NCI-H446 treated with DMSO at 0.1 percent for 48 hours (cell line): ENCODE results near the gene PCDH15.
"Not testable (repeated sequence)": the region's sequence is repeated elsewhere in the genome, so short reads cannot be mapped to it uniquely, and the experiment has no call there.

Experiments
- DNase-seq: peaks from one replicate; lab custom pipeline; 2025; lab: John Stamatoyannopoulos, UW

Gene PCDH15

DNA sequence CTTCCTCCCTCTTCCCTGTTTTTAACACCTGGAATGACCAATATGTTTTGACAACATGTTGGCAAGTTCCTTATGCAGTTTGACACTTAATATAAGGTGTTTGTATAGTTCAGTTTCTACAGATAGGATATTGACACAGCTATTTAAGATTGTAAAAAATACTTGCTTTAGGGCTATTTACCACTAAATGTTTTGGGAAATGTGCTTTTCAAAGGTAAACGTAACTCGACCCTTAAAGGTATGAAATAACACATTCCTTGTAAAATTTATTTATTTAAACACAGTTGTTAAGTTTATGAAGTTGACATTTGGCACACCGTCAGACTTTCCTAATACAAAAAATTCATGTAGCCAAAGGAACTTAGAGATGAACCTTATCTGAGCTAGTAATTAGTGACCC lies 817.6 kb downstream of the PCDH15 start:
- no peak for DNase-seq

DNA sequence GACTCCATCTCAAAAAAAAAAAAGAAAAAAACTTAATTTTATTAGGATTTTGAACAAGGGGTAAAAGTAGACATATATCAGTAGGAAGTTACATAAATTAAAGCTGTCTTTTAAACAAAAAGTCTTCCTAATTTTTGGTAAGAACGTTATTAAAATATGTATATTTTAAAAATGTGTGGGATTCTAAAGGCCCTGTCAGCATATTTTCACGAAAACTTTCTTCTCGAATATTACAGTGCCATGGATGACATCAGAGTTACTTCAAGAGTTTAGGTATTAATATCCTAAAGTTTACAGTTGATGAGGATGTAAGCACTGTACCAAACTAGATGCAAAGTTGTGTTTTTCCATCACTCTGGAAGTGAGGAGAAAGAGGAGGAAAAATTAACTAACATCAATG lies 820.8 kb downstream of the PCDH15 start:
- no peak for DNase-seq

DNA sequence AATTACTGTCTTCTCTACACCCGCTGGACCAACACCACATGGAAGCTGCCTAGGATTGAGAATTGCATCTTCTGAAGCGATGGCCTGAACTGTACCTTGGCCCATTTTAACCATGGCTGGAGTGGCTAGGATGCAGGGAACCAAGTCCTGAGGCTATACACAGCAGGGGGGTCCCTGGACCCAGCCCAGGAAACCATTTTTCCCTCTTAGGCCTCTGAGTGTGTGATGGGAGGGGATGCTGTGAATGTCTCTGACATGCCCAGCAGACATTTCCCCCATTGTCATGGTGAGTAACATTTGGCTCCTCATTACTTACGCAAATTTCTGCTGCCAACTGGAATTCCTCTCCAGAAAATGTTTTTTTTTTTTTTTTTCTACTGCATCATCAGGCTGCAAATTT lies 822.7 kb downstream of the PCDH15 start:
- DNase-seq = no peak

DNA sequence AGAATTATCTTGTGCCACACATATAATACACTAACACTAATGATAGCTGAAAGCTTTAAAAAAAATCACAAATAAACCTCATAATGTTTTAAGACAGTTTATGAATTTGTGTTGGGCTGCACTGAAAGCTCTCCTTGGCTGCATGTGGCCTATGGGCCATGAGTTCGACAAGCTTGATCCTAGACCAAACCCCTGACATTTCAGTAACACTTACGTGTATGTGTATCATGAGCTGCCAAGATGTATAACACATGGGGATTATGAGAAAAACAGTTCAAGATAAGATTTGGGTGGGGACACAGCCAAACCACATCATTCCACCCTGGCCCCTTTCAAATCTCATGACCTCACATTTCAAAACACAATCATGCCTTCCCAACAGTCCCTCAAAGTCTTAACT lies 823.8 kb downstream of the PCDH15 start:
- no peak for DNase-seq

DNA sequence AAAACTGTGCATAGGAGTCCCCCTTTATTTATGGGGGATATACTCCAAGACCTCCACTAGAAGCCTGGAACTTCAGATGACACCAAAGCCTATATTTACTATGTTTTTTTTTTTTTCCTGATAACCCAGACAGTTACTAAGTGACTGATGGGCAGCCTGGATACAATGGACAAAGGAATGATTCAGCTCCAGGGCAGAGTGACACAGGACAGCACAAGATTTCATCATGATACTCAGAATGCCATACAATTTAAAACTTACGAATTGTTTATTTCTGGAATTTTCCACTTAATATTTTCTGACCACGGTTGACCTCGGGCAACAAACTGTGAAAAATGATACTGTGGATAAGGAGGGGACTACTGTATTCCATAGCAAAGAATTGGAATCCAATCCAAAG lies 843.6 kb downstream of the PCDH15 start:
- no peak for DNase-seq

GRCh38 chr10:53955091-53955490 lies 845.9 kb downstream of the PCDH15 start:
- DNase-seq = no peak

DNA sequence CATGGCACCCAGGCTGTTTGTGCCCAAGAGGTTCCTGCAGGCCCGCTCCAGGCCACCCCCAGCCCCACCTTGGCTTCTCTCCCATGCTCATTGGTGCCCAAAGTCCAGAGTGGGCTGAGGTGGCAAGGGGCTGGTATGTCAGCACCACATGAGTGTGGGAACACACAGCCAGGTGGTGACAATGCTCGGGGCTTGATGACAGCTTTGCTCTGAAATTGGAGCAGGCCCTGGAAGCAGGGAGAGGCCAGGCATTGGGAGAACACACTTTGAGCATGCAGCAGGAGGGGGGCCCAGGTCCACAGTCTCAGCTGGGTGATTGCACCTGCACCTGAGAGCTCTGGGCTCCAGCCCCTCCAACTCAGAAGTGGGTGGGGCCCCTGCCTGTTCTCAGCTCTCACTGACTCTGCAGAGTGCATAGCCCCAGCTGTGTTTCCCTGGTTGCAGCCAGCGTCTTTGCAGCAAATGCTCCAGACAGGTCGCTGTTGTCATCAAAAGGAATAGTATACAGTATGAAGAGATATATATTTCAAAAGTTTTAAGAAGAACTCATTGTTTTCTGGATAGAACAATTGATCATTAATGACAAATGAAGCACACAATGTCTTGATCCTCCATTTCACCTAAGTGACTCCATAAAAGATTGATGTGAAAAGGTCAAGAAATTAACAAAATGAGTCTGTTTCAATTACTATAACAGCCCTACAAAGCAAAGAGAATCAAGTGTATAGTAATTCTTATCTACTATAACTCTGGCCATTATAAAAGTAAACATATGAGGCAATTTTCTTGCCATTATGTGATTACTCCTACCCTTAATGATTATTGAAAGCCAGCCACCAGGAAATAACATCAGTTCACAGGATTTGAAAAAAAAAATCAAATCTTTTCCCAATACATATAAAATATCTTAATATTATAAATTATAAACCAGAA lies 848.1 kb downstream of the PCDH15 start:
- no peak for DNase-seq

GRCh38 chr10:53939654-53940053 lies 861.4 kb downstream of the PCDH15 start:
- no peak for DNase-seq

DNA sequence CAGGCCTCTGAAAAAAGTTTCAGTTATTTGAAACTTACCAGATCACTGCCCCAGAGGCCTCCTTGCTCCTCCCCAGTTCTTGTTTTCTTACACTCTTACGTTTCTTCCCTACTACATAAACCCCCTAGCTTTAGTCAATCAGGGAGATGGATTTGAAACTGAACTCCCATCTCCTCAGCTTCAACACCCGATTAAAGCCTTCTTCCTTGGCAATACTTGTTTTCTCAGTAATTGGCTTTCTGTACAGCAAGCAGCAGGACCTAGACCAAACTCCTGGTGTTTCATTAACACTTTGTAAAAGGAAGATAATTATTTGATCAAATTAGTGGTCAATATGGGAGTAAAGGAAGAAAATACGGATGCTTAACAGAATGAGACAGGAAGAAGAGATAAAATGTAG lies 870.4 kb downstream of the PCDH15 start:
- no peak for DNase-seq

GRCh38 chr10:53924051-53924700 lies 876.9 kb downstream of the PCDH15 start:
- not testable (repeated sequence) for DNase-seq

DNA sequence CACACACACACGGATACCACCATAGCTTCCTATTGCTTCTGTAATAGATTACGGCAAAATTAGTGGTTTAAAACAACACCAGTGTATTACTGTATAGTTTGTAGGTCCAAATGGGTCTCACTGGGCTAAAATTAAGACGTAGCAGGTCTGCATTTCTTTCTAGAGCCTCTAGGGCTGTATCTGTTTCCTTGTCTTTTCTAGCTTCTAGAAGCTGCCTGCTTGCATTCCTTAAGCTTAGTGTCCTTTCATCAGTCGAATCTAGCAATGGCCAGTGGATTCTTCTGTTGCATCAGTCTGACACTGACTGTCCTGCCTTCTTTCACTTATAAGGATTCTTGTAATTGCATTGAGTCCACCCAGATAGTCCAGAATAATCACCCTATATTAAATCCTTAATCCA lies 882.3 kb downstream of the PCDH15 start:
- DNase-seq = no peak

DNA sequence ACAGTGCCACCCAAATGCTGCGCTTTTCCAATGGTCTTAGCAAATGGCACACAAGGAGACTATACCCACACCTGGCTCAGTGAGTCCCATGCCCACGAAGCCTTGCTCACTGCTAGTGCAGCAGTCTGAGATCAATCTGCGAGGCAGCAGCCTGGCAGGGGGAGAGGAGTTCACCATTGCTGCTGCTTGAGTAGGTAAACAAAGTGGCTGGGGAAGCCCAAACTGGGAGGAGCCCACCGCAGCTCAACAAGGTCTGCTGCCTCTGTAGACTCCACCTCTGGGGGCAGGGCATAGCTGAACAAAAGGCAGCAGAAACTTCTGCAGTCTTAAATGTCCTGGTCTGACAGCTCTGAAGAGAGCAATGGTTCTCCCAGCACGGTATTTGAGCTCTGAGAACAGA lies 891.2 kb downstream of the PCDH15 start:
- no peak for DNase-seq

DNA sequence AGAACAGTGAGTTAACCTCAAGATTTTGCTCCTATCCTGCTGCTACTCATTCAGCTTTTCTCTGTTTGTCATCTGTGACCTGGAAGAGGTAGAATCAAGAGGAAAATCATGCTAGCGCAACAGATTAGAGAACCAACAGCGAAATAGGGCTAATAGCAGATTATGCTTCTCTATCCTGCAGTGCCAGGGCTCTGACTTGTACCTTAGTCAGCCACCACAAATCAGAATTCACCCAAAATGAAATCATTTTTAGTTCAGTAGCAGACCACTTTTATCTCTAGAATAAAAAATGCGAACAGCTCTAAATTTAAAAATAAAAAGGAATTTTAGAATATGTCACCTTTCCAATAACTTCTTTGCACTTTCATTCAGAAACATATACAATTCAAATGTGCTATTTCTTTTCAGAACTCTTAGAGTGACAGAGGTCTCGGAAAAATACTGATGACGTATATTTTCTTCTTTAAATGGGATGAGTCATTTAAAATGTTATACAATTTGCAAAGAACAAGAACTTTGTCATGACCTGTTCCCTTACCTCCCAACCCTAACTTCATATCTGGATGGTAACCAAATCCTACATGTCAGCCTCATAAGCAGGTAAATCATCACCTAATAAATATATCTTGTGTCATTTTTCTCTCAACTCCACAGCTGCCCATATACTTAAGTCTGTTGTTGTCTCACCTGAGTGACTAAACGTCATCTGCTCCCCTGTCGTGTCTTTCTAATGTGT lies 896.4 kb downstream of the PCDH15 start:
- DNase-seq = no peak

DNA sequence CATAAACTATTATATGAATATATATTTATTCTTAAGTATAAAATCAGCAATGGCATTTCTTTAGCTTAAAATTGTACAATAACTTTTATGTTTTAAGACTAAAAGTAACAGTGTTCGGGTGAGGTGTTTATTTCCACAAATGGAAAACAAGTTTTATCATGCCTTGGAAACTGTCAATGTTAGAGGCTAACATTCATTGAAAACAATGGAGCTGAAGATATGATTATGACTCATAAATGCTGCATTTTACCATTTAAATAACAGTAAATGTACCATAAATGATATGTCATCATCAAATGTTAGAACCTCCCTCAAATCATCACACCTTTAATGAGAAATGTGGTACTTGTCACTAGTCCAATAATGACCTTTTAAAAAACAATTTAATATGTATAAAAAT lies 897.3 kb downstream of the PCDH15 start:
- DNase-seq = no peak

GRCh38 chr10:53899463-53900160 lies 901.4 kb downstream of the PCDH15 start:
- no peak for DNase-seq

DNA sequence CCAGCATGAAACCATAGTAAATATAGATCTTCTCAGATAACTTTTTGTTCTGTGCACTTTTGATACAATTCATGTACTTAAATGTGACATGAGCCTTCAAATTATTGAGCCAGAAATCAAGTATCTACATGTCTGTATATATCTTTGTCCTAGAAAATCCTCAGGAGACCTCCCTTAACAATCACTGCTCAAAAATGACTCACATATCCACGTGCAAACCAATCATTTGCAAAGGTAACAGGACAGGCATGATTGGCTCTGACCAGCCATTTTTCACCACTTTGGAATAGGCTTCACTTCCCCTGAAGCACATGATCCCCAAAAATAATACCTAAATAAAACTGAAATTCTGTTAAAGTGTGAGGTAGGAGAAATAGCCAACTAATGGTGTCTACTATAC lies 902.5 kb downstream of the PCDH15 start:
- DNase-seq = no peak

DNA sequence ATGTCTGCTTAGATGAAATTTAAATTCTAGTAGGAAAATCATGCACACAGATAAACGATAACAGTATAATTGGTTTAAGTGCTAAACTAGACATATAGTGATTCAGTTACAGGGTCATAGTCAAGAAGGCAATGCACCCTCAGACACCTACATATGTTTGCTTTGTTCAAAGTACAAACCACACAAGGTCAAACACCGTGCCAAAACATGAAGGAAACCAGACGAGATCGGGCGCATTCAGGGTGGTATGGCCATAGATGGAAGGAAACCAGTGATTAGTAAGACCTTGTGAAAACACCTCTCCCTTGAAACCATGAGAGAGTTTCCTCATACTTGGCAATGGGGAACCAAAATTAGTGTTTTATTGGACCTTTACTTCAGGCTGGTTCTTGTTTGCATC lies 906.9 kb downstream of the PCDH15 start:
- DNase-seq = no peak

- no peak for DNase-seq
Observed at GRCh38 chr10:53893061-53893460, 908.0 kb downstream of the PCDH15 start.

DNA sequence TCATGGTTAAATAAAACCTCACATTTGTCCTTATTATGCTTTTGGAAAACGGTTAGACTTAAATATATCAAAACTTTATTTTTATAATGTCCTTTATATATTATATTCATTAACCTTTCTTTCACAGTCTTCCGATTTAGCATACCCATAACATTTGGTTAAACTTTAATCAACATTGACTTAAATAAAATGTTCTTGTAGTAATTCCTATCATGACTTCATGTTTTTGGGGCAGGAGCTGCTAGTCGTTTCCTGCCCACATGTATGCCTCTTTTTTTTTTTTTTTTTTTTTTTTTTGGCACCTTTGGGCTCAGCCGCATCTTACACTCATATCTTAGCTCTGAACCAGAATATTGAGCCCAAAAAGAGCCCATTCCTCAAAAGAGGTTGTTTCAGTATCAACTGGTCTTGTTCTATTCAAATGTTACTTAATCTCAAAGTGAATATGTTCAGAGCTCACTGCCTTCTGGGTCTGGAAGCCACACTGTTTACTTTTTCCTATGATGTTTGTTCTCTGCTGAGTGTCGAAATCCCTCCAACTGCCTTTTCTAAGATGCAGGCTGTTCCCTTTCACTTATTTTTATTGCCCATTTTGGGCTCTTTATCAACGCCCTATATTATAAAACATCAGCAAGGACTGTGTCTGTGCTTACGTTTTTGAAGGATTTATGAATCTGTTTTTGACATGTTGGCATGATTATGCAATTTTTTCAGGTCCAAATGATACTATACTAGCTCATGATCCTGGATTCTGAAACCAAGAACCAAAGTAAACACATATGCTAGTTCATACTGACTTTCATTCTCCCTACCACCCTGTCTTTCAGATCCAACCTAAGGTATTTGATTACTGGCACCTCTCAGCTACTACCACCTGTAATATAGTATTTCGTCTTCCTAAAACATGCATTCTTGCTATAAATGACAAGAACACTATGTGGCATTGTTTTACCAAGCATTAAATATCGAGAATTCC lies 914.4 kb downstream of the PCDH15 start:
- no peak for DNase-seq

- DNase-seq = no peak
Observed at GRCh38 chr10:53864846-53865245, 936.2 kb downstream of the PCDH15 start.
